BJ (cell line): Measurements from ENCODE around the gene DYNC1LI2. TPM values are rescaled to one million over a fixed set of nuclear protein-coding genes. Genes with fewer than 3 reads are reported as not detected.

ENCODE experiments used
- CTCF ChIA-PET: fragments of 350-600 bp; formaldehyde crosslinking; extraction: SDS; loops from one replicate; lab custom pipeline; 2021; ENCODE audit warnings: antibody characterized with exemption, inconsistent platforms; lab: Yijun Ruan, JAX
- POLR2A ChIA-PET: fragments of 300-600 bp; sonication (Branson Sonifier 250); formaldehyde crosslinking; extraction: SDS; loops from one replicate; lab custom pipeline; 2021; ENCODE audit warnings: antibody characterized with exemption; lab: Charles Lee
- DNase-seq: peaks from one replicate; pipeline ENCODE4 v3.0.0-alpha.2; 2011; ENCODE audit warnings: low read depth
- H3K27me3 ChIP-seq: 2 replicates; pipeline ENCODE4 v1.6.0; 2011; ENCODE audit warnings: low read length; ENCODE audit not compliant: control insufficient read depth, insufficient read depth
- H3K36me3 ChIP-seq: 2 replicates; pipeline ENCODE4 v1.5.1; 2011; ENCODE audit warnings: low read length; ENCODE audit not compliant: control insufficient read depth, insufficient read depth
- H3K4me3 ChIP-seq: 2 replicates; pipeline ENCODE4 v1.5.1; 2011; ENCODE audit warnings: low read depth, mild to moderate bottlenecking, control low read depth, low read length
- CTCF ChIP-seq: IDR thresholded peaks from 2 replicates; pipeline ENCODE4 v1.5.1; 2011; ENCODE audit warnings: low read depth, mild to moderate bottlenecking, control low read depth, inconsistent platforms, low read length, moderate library complexity; ENCODE audit not compliant: insufficient read depth
- polyA plus RNA-seq: library from polyadenylated mRNA; depleted of rRNA; stranded (reverse); fragments of >200 nt; gene quantifications from 2 replicates; pipeline ENCODE4 v1.2.3, GENCODE V29; 2011

Gene DYNC1LI2
- polyA plus RNA-seq, 1 experiment: 82.0 TPM

- TF ChIP-seq CTCF: no peak
- ChIA-PET CTCF (interaction anchor here (0.8 to 10.6 kb wide), 7 partner anchors 9 to 336 kb away, joined by 3 to 129 read pairs (median 15); partner anchors contain the start of gene DYNC1LI2), POLR2A (interaction anchor here (0.7 kb wide), 2 partner anchors 84 to 137 kb away, joined by 9 to 19 read pairs; no protein-coding TSS in a partner anchor)
- H3K36me3 ChIP-seq: peaks cover 11% of the 10 kb centered on the region
- no peak overlapping the region for H3K4me3 ChIP-seq
- no peak for DNase-seq
- H3K27me3 ChIP-seq: no peaks in the 10 kb centered on the region
Measured at GRCh38 chr16:66741950-66742808, 9.2 kb downstream of the DYNC1LI2 start.

- no peak for TF ChIP-seq CTCF
- DNase-seq: peak; percentile 86
- CTCF ChIA-PET: interaction anchor here (0.6 to 10.6 kb wide), 20 partner anchors 8 to 351 kb away, joined by 3 to 129 read pairs (median 4); partner anchors contain the start of gene DYNC1LI2
- Histone ChIP-seq H3K27me3 (no peaks in the 10 kb centered on the region), H3K36me3 (peaks cover 11% of the 10 kb centered on the region), H3K4me3 (no peak overlapping the region)
- POLR2A ChIA-PET: interaction anchor here (0.7 kb wide), 2 partner anchors 85 to 136 kb away, joined by 9 to 19 read pairs; no protein-coding TSS in a partner anchor
Measured at GRCh38 chr16:66741169-66741900, 10.1 kb downstream of the DYNC1LI2 start.

- Histone ChIP-seq H3K27me3 (no peaks in the 10 kb centered on the region), H3K4me3 (no peak overlapping the region), H3K36me3 (peaks cover 14% of the 10 kb centered on the region)
- no peak for TF ChIP-seq CTCF
- POLR2A ChIA-PET: no interaction called here
- CTCF ChIA-PET: interaction anchor here (0.7 to 10.6 kb wide), 21 partner anchors 8 to 351 kb away, joined by 3 to 129 read pairs (median 4); partner anchors contain the start of gene DYNC1LI2
- no peak for DNase-seq
Measured at GRCh38 chr16:66740533-66740932, 10.9 kb downstream of the DYNC1LI2 start.

DNA sequence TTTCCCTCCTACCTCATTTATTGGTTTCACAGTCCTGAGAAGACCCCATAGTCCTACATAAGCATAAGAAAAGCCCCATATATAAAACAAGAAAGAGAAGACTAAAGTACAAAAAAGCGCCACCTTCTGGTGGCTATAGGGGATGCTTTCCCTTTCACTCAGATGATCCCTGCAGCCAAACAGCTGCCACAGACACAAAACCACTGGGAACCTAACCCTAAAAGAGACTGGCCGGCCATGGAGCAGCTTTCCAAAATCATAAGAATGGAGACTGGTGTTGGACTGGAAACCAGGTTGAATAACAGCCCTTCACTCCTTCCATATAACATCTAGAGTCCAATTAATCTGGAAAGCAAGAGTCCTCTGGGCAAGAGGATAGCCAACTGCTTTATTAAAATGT lies 11.4 kb downstream of the DYNC1LI2 start:
- POLR2A ChIA-PET: no interaction called here

More for the DNA sequence above, 11.4 kb downstream of the DYNC1LI2 start:
- DNase-seq: no peak
- no peak overlapping the region for H3K4me3 ChIP-seq
- peaks cover 13% of the 10 kb centered on the region for H3K36me3 ChIP-seq
- peak; percentile 62 for TF ChIP-seq CTCF
- CTCF ChIA-PET: interaction anchor here (0.7 to 10.6 kb wide), 18 partner anchors 9 to 350 kb away, joined by 3 to 129 read pairs (median 4); partner anchors contain the start of gene DYNC1LI2
- no peaks in the 10 kb centered on the region for H3K27me3 ChIP-seq
